ENCODE results near the gene OXA1L.

GRCh38 chr14:22794551-22794951, 28.1 kb downstream of the OXA1L start:
- TF ChIP-seq FOXM1 (IDR thresholded peaks at IDR 0.05; ENCODE audit: borderline replicate concordance): no peak
- no peak for TF ChIP-seq ARNT (IDR thresholded peaks at IDR 0.05)
- no peak for TF ChIP-seq PKNOX1 (IDR thresholded peaks at IDR 0.05)
- TF ChIP-seq FOXK2 (IDR thresholded peaks at IDR 0.05): no peak
- TF ChIP-seq TARDBP (IDR thresholded peaks at IDR 0.05): no peak
- no peak for TF ChIP-seq BHLHE40 (IDR thresholded peaks at IDR 0.05; ENCODE audit: borderline replicate concordance)

All from HEK293T (cell line).